AML-193 (cell line): ENCODE results near the gene JOSD1.

Experiments
- DNase-seq, 2 experiments: peaks; one replicate each; lab custom pipeline; 2025; lab: John Stamatoyannopoulos, UW

The JOSD1 gene

GRCh38 chr22:38700789-38701628 lies at the start of gene JOSD1:
Gene JOSD1, minus strand, starts transcription at chr22:38700943. Its CDS starts 956 bp downstream, at chr22:38699987.
- DNase-seq, result peak; percentile 62 to 69

GRCh38 chr22:38750104-38750503 lies 49.4 kb upstream of the JOSD1 start:
- no peak for DNase-seq

- no peak for DNase-seq
Observed at GRCh38 chr22:38748487-38749136, 47.9 kb upstream of the JOSD1 start.

DNA sequence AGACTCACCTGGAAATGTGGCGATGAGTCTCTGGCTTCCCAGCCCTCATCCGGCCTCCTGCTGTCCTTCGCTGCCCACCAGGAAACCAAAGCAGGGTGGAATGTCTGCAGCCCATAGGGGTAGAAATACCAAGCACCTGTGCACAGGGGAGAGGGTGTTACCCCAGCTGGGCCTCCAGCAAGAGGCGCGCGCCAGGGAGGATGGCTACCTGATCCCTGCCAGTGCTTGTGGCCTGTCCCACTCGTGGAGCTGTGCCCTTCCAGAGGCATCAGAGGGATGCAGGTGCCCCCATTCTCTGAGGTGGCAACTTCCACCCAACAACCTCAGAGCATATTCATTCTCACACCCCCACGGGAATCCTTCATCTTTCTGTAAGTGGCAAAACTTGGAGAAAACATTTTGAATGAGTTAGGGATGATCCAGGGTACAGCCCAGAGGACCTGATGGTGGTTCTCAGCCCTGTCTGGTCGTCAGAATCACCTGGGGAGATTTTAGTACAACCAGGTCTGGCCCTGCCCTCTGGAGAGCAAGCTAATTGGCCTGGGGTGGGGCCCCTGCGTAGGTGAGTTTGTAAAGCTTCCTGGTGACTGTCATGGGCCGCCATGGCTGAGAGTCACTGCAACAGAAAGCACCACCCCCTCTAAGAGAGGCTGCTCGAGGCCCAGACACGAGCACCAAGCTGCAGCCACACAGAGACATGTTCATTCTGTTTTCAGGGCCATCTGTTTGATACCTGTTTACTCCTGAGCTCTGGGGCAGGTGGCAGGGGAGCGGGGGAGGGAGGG lies 45.1 kb upstream of the JOSD1 start:
- no peak for DNase-seq

- DNase-seq, result no peak
Observed at GRCh38 chr22:38744981-38745380, 44.2 kb upstream of the JOSD1 start.

- no peak for DNase-seq
Observed at GRCh38 chr22:38742176-38742942, 41.6 kb upstream of the JOSD1 start.

DNA sequence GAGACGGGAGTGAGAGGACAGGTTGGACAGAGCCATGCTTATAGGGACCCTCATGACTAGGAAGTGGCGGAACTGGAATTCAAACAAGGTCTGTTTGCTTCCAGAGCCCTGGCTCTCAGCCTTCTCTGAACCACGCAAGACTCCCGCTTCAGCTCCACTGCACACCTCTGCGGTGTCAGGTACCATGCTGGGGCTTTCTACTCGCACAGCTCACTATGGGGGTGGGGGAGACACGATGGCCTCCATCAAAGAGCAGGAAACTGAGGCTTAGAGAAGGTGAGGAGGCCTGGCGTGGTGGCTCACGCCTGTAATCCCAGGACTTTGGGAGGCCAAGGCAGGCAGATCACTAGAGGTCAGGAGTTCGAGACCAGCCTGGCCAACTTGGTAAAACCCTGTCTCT lies 40.8 kb upstream of the JOSD1 start:
- DNase-seq, result no peak

GRCh38 chr22:38741166-38741565 lies 40.4 kb upstream of the JOSD1 start:
- no peak for DNase-seq

DNA sequence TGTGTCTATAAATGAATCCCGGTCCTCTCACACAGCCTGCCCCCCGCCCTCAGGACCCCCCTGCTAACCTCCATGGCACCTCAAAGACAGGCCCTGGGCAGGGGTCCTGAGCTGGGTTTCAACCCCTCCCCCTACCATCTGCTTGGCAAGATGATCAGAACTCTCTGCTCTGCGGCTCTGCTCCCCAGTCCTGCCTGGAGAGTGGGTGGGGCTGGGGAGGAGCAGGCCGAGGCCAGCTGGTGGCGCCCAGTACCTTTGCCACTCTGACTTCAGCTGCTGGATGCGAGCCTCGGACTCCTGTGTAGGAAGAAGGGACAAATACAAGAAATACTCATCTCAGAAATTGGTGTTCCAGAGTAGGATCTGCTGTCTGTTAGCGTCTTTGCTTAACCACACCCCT lies 40.0 kb upstream of the JOSD1 start:
- DNase-seq, result no peak

- no peak for DNase-seq
Observed at GRCh38 chr22:38740116-38740723, 39.5 kb upstream of the JOSD1 start.

DNA sequence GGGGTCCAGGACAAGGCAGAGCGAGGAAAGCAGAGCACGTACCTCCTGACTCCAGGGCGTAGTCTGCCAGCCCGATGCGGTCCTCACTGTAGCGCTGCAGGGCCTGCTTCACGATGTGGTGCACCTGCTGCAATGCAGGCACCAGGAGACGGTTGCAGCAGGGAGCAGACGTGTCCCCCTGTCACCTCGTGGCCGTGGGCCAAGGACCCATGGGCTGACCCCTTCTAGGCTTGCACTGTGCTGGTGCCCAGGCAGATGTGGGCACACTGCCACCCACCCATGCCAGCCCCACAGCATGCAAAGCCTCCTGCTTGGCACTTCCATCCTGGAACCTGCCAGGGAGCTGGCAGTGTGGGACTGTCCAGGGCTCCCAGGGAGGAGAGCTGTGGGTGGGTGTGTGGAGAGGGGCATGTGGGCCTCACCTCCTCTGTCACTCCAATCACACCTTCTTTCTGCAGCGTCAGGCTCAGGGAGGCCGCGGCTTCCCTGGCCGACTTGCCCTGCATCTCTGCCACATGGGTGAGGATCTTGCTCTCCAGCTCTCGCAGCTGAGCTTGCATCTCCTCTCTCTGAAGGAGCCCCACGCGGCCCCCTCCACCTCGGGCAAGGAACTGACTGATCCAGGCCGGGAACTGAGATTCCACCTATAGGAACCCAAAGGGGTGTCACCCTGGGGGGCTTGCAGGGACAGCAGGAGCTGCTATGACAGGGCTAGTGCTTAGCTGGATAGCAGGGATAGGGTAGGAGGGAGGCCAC lies 38.7 kb upstream of the JOSD1 start:
- no peak for DNase-seq

DNA sequence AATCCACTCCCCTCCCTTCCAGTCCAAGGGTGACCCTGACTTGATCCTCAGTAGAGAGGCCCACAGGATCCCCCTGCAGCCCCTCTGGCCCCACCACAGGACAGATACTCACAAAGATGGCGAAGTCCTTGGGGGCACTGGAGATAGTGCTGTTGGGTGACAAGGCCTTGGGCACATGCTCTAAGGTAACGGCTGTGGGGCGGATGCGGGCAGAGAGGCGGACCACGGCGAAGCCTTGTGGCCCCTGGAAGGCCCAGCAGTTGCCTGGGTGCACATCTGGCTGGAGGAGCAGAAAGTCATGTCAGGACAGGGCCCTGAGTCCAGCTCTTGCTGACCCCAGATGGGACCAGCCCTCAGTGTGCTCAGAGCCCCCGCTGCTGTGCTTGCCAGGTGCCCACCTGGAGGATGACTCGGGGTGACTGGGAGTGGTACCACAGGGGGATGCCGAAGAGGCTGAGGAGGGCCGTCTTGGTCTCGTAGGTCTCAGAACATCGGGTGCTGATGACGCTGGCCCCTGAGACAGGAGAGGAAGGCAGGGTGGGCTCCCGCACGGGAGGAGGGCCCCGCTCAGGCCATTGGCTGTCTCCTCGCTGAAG lies 37.8 kb upstream of the JOSD1 start:
- DNase-seq, result no peak

GRCh38 chr22:38737302-38738060 lies 36.7 kb upstream of the JOSD1 start:
- no peak for DNase-seq

- no peak for DNase-seq
Observed at GRCh38 chr22:38736257-38736570, 35.5 kb upstream of the JOSD1 start.

DNA sequence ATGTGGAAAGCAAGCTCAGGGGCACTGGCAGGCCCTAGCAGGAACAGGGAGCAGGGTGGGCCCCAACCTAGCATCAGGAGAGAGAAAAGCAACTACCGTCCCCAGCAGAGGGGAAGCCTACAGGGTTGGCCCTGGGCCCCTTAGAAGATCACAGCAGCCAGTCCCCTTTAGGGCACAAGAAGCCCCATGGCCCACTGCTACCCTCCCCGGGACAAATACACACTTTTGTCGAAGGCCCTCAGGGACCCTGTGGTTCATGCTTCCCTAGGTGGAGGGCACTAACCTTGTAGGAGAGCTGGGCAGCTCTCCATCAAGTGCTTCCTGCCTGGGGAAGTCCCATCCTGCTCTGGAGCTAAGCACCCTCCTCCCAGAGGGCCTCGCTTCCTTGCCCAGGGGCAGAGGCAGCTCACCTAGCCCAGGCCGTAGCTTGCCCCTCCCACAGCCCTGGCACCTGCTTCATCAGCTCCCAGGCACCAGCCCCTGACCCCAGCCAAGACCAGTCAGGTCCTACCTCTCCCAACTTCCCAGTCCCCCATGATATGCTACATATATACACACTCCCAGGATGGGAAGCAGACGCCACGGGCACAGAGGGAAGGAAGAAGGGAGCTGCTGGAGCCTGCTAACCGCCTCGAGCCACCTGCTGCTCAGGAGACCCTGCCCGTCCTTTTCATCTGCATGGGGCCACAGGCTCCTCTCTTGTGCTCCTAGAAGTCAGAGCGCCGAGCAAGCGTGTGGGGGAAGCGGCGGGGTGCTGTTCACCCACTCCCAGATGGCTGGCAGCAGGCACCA lies 34.9 kb upstream of the JOSD1 start:
- no peak for DNase-seq

- no peak for DNase-seq
Observed at GRCh38 chr22:38735126-38735464, 34.4 kb upstream of the JOSD1 start.

GRCh38 chr22:38734421-38735100 lies 33.8 kb upstream of the JOSD1 start:
- no peak for DNase-seq

DNA sequence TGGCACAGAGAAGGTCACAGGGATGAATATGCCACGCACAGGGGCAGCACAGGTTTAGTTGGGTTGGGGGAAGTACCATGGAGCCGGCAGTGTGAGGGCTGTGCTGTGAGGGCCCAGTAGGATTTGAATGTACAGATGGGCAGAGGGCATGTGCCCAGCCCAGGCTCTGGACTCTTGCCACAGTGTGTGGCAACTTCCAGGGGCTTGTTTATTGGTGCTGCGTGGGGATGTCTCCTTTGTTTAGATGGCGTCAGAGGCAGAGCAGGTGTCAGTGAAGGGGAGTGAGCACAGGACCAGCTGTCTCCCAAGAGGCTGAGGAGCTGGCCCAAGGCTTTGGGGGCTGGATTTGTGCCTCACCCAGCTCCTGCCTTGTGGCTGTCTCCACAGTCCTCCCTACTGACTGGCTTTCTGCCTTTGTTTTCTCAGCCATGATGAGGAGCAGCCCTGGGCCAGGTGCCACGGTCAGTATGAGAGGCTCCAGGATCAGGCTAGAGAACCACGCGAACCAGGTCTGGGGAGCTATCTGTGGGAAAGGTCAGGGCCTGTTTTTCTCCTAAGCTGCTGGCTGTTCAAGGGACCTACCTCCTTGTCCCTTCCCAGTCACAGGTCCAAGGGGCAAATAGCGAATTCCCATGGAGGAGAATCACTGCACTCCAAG lies 33.1 kb upstream of the JOSD1 start:
- DNase-seq, result no peak
